ENCODE data around the gene KRT2. TPM values are rescaled to one million over a fixed set of nuclear protein-coding genes. Genes with fewer than 3 reads are reported as not detected.

The KRT2 gene
- polyA plus RNA-seq, 4 donors = not detected

GRCh38 chr12:52667509-52667908 is 15.5 kb upstream of the KRT2 start:
- DNase-seq (ENCODE audit: low read depth in 4 of 4, low spot score in 3 of 4) = no peak

GRCh38 chr12:52666471-52666870 is 14.5 kb upstream of the KRT2 start:
- no peak for DNase-seq (ENCODE audit: low read depth in 4 of 4, low spot score in 3 of 4)

GRCh38 chr12:52663420-52663819 is 11.4 kb upstream of the KRT2 start:
- DNase-seq (ENCODE audit: low read depth in 4 of 4, low spot score in 3 of 4) = no peak

DNA sequence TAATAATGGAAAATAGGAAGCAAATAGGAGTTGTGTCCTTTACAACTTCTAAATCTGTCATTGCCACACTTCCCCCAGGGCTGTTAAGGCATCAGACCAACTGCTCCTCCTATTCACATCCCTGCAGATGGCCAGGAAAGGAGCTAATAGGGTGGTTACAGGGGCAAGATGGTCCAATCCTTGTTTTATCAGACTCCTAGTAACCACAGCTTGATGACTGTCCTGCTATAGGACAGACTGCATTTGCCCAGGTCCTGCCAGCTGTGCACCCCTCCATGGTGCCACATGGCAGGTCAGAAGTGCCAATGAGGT is 10.9 kb upstream of the KRT2 start:
- DNase-seq (ENCODE audit: low read depth in 4 of 4, low spot score in 3 of 4) = no peak

DNA sequence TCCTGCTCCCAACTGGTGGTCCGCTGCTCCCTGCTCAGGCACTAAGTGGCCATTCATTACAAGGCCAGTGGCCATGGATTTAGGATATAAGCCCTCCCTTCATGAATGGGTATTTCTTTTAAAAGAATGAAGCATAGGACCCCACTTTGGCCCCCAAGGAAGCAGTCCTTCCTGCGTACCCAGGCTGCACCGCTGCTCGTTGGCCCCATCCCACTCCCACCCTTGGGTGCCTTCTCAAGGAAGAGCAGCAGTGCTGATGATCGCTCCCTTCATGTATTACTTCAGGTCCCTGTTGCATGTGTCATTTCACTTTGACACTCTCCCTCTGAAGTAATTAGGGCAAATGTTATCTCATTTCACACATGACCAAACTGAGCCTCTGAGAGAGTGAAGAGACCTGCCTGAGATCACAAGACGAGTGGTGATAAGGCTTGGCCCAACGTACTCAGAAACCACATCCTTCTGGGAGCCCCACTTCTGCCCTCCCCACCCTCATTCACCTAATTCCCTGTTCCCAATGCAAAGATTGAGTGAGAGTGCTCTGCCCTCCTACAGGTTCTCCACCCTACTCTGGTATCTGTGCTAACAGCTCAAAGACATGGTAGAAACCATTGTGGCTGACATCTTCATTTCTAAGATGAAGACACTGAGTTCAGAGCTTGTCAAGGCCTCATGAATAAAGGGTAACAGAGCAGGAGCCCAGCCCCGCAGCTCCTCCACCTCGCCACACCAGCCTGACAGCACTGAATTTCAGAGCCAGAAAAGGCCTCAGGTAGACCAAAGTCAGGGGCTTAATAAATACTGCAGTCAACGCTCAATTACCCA is 10.3 kb upstream of the KRT2 start:
- no peak for DNase-seq (ENCODE audit: low read depth in 4 of 4, low spot score in 3 of 4)

DNA sequence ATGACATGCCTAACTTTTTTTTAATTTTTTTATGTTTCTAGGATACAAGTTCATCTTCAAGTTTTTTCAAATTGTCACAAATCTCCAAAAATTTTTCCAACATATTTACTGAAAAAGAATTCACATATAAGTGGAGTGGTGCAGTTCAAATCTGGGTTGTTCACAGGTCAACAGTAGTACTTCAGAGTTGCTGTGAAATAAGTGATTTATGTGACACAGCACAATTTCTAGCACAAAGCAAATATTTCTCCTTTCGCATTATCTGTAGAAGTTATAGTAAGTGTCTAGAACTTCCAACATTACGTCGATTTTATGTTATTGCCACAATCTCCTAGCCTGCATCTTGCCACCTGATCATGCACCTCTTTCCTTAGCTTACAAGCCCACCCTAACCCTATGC is 9.7 kb upstream of the KRT2 start:
- DNase-seq (ENCODE audit: low read depth in 4 of 4, low spot score in 3 of 4) = no peak

DNA sequence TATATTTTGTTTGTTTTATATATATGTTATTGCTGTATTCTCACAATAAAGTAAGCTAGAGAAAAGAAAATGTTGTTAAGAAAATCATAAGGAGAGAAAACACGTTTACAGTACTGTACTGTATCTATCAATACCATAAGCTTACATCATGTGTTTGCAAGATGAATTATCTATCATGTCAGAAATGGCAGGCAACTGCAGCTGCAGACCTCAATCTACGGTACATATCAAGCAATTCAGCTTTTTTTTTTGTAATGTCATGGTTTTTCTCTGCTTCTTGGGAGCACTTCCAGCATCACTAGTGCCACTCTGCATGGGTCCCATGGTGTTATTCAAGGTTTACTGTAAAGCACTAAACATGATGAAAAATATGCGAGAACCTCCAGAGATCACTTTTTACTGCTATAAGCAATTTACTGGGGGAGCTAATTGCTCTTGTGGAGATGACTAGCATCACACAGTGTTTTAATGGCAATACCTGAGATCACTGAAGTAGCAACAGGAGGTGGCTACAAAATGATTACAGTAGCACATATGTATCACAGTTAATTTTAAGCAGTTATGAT is 9.0 kb upstream of the KRT2 start:
- DNase-seq (ENCODE audit: low read depth in 4 of 4, low spot score in 3 of 4) = no peak

- no peak for DNase-seq (ENCODE audit: low read depth in 4 of 4, low spot score in 3 of 4)
These were observed 7.9 kb upstream of the KRT2 start for GRCh38 chr12:52659951-52660350.

DNA sequence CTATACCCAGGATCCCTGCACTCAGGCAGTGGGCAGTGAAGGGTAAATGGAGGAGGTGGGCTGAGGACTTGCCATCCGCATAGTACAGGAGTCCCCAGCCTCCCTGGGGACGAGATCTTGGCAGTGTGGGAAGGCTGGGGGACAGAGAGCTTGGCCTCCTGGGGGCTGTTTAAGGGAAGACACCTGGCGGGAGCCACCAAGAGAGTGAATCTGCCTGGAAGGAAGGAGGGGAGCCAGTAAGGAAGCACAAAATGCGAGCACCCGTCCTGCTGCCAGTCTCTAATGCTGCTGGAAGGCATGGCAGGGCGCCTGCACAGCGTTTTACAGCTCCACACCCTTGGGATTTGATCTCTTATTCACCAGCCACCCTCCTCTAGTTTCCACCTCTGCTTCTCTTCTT is 7.4 kb upstream of the KRT2 start:
- DNase-seq (ENCODE audit: low read depth in 4 of 4, low spot score in 3 of 4) = no peak

- DNase-seq (ENCODE audit: low read depth in 4 of 4, low spot score in 3 of 4) = no peak
These were observed 6.2 kb upstream of the KRT2 start for GRCh38 chr12:52658196-52658595.

GRCh38 chr12:52657250-52657902 is 5.4 kb upstream of the KRT2 start:
- DNase-seq (ENCODE audit: low read depth in 4 of 4, low spot score in 3 of 4) = no peak

GRCh38 chr12:52656616-52657015 is 4.6 kb upstream of the KRT2 start:
- no peak for DNase-seq (ENCODE audit: low read depth in 4 of 4, low spot score in 3 of 4)

DNA sequence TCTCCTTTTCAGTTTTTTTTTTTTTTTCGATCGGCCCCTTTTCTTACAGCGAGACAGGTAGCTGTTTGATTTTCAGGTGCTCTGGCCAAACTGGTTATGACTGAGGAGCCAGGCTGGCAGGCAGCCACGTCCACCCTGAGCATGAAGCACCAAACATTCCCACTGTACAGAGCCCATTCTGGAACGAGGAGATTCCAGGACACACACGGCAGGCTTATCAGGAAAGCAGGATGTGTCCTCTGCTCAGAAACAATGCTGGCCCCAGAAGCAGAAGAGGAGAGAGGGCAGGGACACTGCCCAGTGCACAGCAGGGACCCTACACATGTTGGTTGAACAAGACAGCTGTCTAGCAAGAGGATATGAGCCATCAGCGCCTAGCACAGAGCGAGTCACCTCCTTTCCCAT is 3.7 kb upstream of the KRT2 start:
- no peak for DNase-seq (ENCODE audit: low read depth in 4 of 4, low spot score in 3 of 4)

GRCh38 chr12:52655251-52655650 is 3.2 kb upstream of the KRT2 start:
- no peak for DNase-seq (ENCODE audit: low read depth in 4 of 4, low spot score in 3 of 4)

DNA sequence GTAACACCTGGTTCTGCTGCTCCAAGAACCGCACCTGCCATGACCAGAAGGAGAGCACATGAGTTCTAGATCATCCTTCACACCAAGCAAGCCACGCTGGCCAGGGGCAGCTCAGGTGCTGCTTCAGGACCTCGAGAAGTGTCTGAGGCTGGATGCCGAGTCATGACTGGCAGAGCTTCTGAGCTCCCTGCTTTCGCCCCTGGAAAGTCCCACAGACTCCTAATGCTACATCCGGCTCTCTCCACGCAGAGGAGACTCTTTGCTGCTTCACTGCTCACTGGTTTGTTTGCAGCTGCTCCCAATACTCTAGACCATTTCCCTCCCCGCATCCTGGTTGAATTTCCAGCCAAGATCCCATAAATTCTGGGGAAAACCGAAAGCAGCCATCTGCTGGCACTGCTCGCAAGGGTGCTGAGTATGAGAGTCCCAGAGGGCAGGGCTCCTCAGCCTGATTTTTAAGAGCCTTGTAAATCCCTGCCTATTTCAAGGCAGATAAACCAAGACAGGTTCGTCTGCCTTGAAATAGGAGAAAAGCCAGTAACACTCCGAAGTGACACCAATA is 1.4 kb downstream of the KRT2 start:
- DNase-seq (ENCODE audit: low read depth in 4 of 4, low spot score in 3 of 4) = peak in 3 of 4 donors; percentile 8 to 22 (median 15)

DNA sequence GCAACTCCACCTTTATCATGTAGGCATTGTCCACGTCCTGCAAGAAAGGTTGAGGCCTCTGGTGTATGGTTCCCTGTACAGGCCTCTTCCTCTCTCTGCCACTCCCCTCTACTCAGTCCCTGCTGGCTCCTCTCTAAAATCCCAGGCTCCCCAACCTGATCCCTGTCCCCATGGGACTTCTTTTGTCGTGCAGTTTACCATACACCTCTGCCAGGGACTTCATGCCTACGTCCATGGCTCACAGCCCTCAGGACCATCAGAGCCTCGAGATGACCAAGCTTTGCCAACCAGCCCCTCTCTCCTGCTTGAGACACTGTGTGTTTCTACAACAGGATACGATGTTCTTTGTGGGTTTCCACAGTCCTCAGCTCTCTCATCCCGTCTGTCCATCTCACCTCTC is 2.9 kb downstream of the KRT2 start:
- DNase-seq (ENCODE audit: low read depth in 4 of 4, low spot score in 3 of 4) = no peak

DNA sequence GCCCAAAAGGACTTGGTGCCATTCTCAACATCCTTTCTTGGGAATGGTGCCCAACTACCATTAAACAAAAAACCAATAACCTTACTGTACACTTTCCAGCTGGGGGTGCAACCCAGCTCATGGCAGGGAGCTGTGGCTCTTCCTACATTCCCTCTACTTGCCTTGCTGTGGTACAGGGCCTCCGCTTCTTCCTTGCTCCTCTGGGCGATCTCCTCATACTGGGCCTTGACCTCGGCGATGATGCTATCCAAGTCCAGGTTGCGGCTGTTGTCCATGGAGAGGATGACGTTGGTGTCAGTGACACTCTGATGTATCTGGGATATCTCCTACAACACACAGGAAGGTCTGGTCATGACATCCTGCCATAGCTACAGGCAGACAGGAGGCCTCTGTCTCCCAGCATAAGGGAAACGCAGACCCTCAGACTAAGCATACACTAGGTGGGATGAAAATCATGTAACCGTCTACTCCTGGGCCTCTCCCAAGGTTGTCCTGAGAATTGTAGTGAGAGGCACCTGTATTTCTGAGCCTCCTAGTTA is 3.9 kb downstream of the KRT2 start:
- no peak for DNase-seq (ENCODE audit: low read depth in 4 of 4, low spot score in 3 of 4)

DNA sequence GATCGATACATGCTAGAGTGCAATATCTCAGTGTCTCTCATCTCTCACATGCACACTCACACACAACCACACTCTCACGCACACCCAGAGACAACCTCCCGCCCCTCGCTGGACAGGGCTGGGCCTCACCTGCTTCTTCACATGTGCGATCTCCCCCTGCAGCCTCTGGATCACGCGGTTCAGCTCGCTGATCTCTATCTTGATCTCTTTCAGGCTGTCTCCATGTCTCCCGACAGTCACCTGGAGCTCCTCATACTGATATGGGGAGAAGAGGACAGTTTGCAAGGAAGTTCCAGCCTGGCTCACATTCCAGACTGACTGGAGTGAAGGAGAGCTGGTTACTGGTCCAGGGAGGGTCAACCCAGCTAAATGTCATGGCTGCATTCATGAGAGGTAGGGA is 4.4 kb downstream of the KRT2 start:
- DNase-seq (ENCODE audit: low read depth in 4 of 4, low spot score in 3 of 4) = no peak

GRCh38 chr12:52646613-52647012 is 5.4 kb downstream of the KRT2 start:
- DNase-seq (ENCODE audit: low read depth in 4 of 4, low spot score in 3 of 4) = no peak

DNA sequence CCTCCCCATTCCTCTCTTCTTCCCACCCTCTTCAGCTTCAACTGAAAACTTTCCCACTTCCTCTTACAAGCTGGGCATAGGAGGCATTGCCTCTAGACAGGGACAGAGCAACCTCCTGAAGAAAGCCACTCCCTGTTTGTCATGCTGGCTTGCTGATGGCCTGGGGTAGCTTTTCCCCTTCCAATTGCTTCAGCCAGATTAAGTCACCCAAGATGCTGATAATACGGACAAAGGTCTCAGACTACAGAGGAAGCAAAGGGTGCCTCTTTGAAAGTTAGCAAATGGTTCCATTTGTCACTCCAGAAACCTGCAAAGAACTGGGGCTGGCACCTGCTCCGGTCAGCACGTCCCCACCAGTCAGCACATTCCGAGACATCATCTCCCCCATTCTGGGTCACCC is 6.0 kb downstream of the KRT2 start:
- DNase-seq (ENCODE audit: low read depth in 4 of 4, low spot score in 3 of 4) = no peak

DNA sequence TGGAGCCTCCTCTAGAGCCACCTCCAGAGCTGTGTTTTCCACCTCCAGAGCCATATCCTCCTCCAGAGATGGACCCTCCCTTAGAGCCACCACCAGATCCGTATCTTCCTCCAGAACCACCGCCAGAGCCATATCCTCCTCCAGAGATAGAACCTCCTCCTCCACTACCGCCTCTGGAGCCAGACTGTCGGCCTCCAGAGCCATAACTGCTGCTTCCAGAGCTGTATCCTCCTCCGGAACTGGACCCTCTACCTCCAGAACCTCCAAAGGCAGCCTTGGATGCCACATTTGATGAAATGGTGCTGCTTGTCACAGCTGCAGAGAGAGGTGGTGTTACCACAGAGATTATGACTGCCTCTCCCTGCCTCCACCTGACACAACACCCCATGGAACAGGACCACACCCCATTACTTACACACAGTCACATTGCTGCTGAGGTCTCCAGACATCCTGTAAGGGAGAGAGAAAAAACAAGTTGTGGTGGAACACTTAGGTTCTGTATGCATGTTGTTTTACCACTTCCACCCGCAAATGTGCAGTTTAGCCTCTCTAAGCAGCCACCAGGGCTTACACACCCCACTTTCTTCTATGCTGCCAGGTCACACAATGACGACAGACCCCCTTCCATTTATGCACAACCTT is 6.8 kb downstream of the KRT2 start:
- DNase-seq (ENCODE audit: low read depth in 4 of 4, low spot score in 3 of 4) = no peak
